Tibial nerve (tissue), 4 donors: ENCODE data around the gene CCN2. TPM values are rescaled to one million over a fixed set of nuclear protein-coding genes. Genes with fewer than 3 reads are reported as not detected.
"Not testable (repeated sequence)": the region's sequence is repeated elsewhere in the genome, so short reads cannot be mapped to it uniquely, and the experiment has no call there.

Experiments used
- DNase-seq, 2 donors: peaks; one replicate each; pipeline ENCODE4 v3.0.0-alpha.2; 2019; ENCODE audit warnings: low spot score in 2 of 2
- H3K27ac ChIP-seq, 4 donors: fragments of 200-600 bp; sonication (generic) in 3 of 4; one replicate each; pipeline ENCODE4 v1.5.1; 2017 to 2019; ENCODE audit warnings: mild to moderate bottlenecking in 1 of 4
- H3K27me3 ChIP-seq, 2 donors: fragments of 200-600 bp; sonication (generic) in 1 of 2; one replicate each; pipeline versions ENCODE4 v1.5.1 to v1.6.0; 2017 to 2019
- H3K36me3 ChIP-seq, 3 donors: fragments of 200-600 bp; sonication (generic); one replicate each; pipeline ENCODE4 v1.5.1; 2018 to 2019
- H3K4me1 ChIP-seq, 4 donors: fragments of 200-600 bp; sonication (generic) in 3 of 4; one replicate each; pipeline ENCODE4 v1.5.1; 2017 to 2019
- H3K4me3 ChIP-seq, 4 donors: fragments of 200-600 bp; sonication (generic) in 3 of 4; one replicate each; pipeline ENCODE4 v1.5.1; 2017 to 2019; ENCODE audit warnings: mild to moderate bottlenecking in 1 of 4, moderate library complexity in 1 of 4
- H3K9me3 ChIP-seq, 4 donors: fragments of 200-600 bp; sonication (generic) in 3 of 4; one replicate each; pipeline ENCODE4 v1.5.1; 2017 to 2019
- CTCF ChIP-seq, 5 experiments: fragments of 200-600 bp in 3 of 5; fragments of 450-650 bp in 2 of 5; sonication (generic) in 3 of 5; IDR thresholded peaks; one replicate each; pipeline ENCODE4 v1.5.1; 2016 to 2019; ENCODE audit warnings: antibody characterized with exemption in 5 of 5, mild to moderate bottlenecking in 3 of 5, moderate library complexity in 2 of 5
- EP300 ChIP-seq, 2 donors: sonication (generic); formaldehyde crosslinking; IDR thresholded peaks; one replicate each; pipeline ENCODE4 v1.6.1; 2017; ENCODE audit warnings: antibody characterized with exemption in 2 of 2, mild to moderate bottlenecking in 1 of 2
- POLR2A ChIP-seq, 2 donors: fragments of 450-650 bp; IDR thresholded peaks; one replicate each; pipeline ENCODE4 v1.6.1; 2017; ENCODE audit warnings: antibody characterized with exemption in 2 of 2, mild to moderate bottlenecking in 2 of 2, moderate library complexity in 2 of 2
- whole genome bisulfite sequencing, 2 donors: methylation state at CpG; one replicate each; pipeline ENCODE4 v1.1.5; 2018; 5-methylcytosine and 5-hydroxymethylcytosine counted together
- total RNA-seq, 4 donors: library from RNA; depleted of rRNA; stranded (reverse); fragments of >200 nt; gene quantifications; one replicate each; pipeline ENCODE4 v1.1.0, GENCODE V29; 2016

Gene CCN2
- total RNA-seq, 4 donors from 2014 or later = 206 to 411 (median 307) TPM

DNA sequence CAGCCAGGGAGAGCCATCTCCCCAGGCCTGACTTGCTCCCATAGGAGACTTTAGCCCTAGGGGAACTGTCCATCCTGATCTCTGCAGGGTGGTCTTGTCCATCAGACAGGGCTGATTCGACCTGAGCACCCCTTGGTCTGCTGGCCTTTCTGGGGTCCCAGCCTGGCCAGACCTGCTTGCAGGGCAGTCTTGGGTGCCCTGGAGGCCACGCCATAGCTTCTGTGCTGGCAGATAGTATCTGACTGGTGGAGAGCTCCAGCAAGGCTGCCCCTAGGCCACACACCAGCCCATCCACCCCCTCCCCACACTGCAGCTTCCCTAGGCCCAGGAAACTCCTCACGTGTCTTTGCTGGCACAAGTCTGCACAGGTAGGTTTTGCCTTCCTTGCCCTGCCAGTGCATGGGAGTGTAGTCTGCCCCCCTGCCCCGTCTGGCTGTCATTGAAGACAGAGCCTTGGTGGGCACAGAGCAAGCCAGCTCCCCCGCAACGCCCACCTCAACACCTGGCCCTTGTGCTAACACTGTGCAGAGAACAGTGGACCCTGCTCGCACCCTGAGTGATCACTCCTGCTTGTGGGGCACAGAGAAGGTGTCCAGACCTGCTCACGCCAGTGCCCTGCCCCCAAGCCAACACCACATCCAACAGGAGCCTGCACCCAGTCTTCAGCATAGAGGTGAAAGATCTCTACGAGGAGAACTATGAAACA lies 32.4 kb downstream of the CCN2 start:
- 91% methylated on average over 7 to 9 of the region's 9 CpGs for WGBS, 2 donors
- no peaks in the 10 kb centered on the region for H3K4me1 ChIP-seq
- peaks cover 0 to 22% (median 0%) of the 10 kb centered on the region in 4 donors for H3K9me3 ChIP-seq
- no peaks in the 10 kb centered on the region for H3K27me3 ChIP-seq
- DNase-seq = no peak
- H3K36me3 ChIP-seq = no peaks in the 10 kb centered on the region
- no peak overlapping the region for H3K4me3 ChIP-seq
- TF ChIP-seq CTCF (IDR thresholded peaks at IDR 0.05) (no peak), EP300 (IDR thresholded peaks at IDR 0.05) (no peak), POLR2A (IDR thresholded peaks at IDR 0.05) (no peak)
- H3K27ac ChIP-seq = no peak overlapping the region

DNA sequence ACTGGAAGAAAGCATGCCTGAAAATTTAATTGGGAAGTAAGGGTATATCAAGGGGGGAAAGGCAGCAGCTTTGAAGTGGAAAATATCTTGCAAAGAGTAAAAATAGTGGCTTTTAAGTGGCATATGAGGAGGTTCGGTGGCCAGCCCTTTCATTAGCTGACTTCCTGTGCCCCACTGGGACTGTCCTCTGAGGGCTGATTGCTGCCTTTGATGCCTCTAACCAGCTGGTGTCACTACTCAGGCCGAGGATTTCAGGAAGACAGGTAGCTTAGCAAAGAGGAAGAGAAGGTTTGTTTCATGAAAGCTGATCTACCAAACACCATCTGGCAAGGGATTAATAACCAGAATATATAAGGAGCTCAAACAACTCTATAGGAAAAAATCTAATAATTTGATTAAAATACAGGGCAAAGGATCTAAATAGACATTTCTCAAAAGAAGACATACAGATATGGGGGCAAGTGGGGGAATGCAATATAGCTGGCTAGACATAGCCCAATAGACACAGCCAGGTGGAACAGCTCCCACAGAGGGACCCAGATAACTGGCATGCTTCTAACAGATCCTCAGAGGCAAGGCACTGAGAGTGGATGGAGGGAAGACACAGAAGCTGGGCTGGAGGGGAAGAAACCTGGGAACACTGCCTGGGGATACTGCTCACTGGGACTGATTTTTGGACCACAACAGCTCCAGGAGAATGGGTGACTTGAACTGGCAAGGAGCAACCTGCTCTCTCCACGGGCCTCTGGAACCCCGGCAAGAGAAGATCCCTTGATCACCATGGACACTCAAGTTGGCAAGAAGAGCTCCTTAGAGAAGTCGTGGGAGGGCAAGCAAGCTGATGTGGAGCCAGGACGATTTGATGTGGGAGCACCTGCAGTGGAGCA lies 33.2 kb downstream of the CCN2 start:
- WGBS, 2 donors = 68 to 71% methylated on average over 6 of the region's 6 CpGs
- Histone ChIP-seq H3K4me3 (no peak overlapping the region), H3K9me3 (peaks cover 0 to 14% (median 0%) of the 10 kb centered on the region in 4 donors), H3K27ac (no peak overlapping the region), H3K4me1 (no peaks in the 10 kb centered on the region), H3K27me3 (no peaks in the 10 kb centered on the region), H3K36me3 (no peaks in the 10 kb centered on the region)
- no peak for TF ChIP-seq POLR2A (IDR thresholded peaks at IDR 0.05)
- TF ChIP-seq EP300 (IDR thresholded peaks at IDR 0.05) = no peak
- TF ChIP-seq CTCF (IDR thresholded peaks at IDR 0.05) = no peak
- DNase-seq = no peak

- TF ChIP-seq POLR2A (IDR thresholded peaks at IDR 0.05) (no peak), EP300 (IDR thresholded peaks at IDR 0.05) (no peak), CTCF (IDR thresholded peaks at IDR 0.05) (no peak)
- no peak overlapping the region for H3K4me3 ChIP-seq
- H3K27ac ChIP-seq = no peak overlapping the region
- H3K27me3 ChIP-seq = no peaks in the 10 kb centered on the region
- WGBS, 2 donors = 65 to 75% methylated on average over 2 of the region's 2 CpGs
- no peak for DNase-seq
- H3K4me1 ChIP-seq = no peaks in the 10 kb centered on the region
- no peaks in the 10 kb centered on the region for H3K36me3 ChIP-seq
- H3K9me3 ChIP-seq = peaks cover 0 to 7% (median 0%) of the 10 kb centered on the region in 4 donors
Observed at GRCh38 chr6:131917318-131917717, 33.9 kb downstream of the CCN2 start.

- DNase-seq = no peak
- no peak for TF ChIP-seq POLR2A (IDR thresholded peaks at IDR 0.05)
- TF ChIP-seq CTCF (IDR thresholded peaks at IDR 0.05) = no peak
- no peak for TF ChIP-seq EP300 (IDR thresholded peaks at IDR 0.05)
- H3K36me3 ChIP-seq = no peaks in the 10 kb centered on the region
- no peak overlapping the region for H3K4me3 ChIP-seq
- no peaks in the 10 kb centered on the region for H3K4me1 ChIP-seq
- H3K9me3 ChIP-seq = peaks cover 0 to 4% (median 0%) of the 10 kb centered on the region in 4 donors
- WGBS, 2 donors = 84 to 88% methylated on average over 2 of the region's 2 CpGs
- no peaks in the 10 kb centered on the region for H3K27me3 ChIP-seq
- no peak overlapping the region for H3K27ac ChIP-seq
Observed at GRCh38 chr6:131916847-131917246, 34.3 kb downstream of the CCN2 start.

DNA sequence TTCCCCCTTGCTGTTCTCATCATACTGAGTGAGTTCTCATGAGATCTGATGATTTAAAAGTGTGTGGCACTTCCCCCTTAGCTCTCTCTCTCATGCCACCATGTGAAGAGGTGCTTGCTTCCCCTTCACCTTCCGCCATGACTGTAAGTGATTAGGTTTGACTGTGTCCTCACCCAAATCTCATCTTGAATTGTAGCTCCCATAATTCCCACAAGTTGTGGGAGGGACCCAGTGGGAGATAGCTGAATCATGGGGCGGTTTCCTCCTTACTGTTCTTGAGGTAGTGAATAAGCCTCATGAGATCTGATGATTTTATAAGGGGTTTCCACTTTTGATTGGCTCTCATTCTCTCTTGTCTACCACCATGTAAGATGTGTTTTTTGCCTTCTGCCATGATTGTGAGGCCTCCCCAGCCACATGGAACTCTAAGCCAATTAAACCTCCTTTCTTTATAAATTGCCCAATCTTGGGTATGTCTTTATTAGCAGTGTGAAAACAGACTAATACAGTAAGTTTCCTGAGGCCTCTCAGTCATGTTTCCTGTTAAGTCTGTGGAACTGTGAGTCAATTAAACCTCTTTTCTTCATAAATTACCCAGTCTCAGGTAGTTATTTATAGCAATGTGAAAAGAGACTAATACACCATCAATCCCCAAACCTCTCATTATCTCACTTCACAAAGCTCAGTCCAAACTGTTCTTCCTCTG lies 34.9 kb downstream of the CCN2 start:
- H3K4me3 ChIP-seq, H3K27ac ChIP-seq, H3K27me3 ChIP-seq, H3K9me3 ChIP-seq, H3K36me3 ChIP-seq, H3K4me1 ChIP-seq, DNase-seq: not testable (repeated sequence)
- WGBS, 2 donors = 94 to 100% methylated on average over 2 of the region's 2 CpGs
